ENCODE data around the gene TSSC4.

- no peak for TF ChIP-seq CTCF (IDR thresholded peaks at IDR 0.05)
- no peak for TF ChIP-seq POLR2A (IDR thresholded peaks at IDR 0.05)
Measured at GRCh38 chr11:2433106-2433925, 32.8 kb downstream of the TSSC4 start.

Measured in right lobe of liver (tissue), 4 donors.